NCI-H187 (cell line): Measurements from ENCODE around the gene PPP2R1A.
"Not testable (repeated sequence)": the region's sequence is repeated elsewhere in the genome, so short reads cannot be mapped to it uniquely, and the experiment has no call there.

Source experiments
- DNase-seq, 2 experiments: peaks; one replicate each; lab custom pipeline; 2025; lab: John Stamatoyannopoulos, UW

The PPP2R1A gene

DNA sequence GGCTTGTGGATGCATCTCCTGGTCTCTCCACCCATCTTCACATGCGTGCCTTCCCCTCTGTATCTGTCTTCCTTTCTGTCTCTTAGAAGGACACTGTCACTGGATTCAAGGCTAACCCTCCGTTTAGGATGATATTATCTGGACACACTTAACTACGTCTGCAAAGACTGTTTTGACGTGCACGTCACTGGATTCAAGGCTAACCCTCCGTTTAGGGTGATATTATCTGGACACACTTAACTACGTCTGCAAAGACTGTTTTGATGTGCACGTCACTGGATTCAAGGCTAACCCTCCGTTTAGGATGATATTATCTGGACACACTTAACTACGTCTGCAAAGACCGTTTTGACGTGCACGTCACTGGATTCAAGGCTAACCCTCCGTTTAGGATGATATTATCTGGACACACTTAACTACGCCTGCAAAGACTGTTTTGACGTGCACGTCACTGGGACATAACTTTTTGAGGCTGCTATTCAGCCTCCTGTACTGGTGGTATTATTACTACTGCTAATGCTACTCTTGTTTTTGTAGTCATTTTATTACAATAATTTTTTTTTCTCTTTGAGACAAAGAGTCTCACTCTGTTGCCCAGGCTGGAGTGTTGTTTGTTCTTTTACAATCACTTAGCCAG is 11.0 kb downstream of the PPP2R1A start:
- DNase-seq, result not testable (repeated sequence)

- no peak for DNase-seq
Measured at GRCh38 chr19:52206481-52206880, 16.6 kb downstream of the PPP2R1A start.

GRCh38 chr19:52211203-52211602 is 21.4 kb downstream of the PPP2R1A start:
- no peak for DNase-seq

DNA sequence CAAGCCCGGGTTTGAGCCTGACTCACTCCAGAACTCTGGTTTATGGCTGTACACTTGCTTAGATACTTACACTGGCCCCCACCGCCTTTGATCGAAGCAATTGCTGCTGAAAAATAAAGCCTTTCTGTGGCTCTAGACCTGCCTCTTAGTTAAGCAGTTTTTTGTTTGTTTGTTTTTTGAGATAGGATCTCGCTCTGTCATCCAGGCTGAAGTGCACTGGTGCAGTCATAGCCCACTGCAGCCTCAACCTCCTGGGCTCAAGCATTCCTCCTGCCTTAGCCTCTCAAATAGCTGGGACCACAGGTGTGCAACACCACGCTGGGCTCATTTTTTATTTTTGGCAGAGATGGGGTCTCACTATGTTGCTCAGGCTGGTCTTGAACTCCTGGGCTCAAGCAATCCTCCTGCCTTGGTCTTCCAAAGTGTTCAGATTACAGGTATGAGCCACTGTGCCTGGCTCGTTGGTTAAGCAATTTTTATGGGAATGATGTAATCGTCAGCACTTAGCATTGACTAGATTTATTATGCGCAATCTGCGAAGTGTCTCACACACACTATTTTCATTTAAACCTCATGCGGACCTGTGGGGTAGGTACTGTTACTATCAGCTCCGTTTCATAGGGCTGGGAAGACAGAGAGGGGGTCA is 22.2 kb downstream of the PPP2R1A start:
- no peak for DNase-seq

DNA sequence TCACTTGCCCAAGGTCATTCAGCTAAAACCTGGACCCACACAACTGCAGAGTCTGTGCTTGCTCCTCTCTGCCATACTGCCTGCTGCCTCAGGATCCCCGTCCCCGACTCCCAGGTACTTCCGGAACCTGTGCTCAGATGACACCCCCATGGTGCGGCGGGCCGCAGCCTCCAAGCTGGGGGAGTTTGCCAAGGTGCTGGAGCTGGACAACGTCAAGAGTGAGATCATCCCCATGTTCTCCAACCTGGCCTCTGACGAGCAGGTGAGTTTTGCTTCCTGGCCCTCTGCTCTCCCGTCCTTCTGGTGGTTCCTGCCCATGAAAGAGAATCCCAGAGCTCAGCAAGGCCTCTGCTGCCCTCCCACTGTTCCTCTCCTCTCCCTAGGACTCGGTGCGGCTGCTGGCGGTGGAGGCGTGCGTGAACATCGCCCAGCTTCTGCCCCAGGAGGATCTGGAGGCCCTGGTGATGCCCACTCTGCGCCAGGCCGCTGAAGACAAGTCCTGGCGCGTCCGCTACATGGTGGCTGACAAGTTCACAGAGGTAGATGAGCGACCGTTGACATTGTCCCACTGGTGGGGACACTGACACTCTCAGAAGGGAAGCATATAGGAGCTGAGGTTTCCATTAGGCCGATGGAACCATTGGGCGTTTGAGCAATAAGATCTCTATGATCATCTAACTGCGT is 22.9 kb downstream of the PPP2R1A start:
- no peak for DNase-seq

DNA sequence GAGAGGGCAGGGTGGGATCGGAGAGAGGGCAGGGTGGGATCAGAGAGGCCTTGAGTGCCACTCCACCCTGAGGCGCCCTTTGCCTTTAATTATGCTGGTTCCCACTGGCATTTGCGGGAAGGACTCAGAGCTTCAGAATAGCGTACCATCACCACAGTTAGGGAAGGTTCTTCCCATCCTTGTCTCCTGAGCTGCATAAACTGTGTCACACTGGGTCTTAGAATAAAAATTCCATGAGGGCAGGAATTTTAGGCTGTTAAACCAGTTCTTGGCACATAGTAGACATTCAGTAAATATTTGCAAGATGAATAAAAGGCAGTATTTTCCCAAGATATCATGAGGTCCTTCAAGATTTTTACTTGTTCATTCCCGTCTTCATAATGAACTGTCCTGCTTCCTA is 24.4 kb downstream of the PPP2R1A start:
- no peak for DNase-seq

- no peak for DNase-seq
Measured at GRCh38 chr19:52216401-52216800, 26.5 kb downstream of the PPP2R1A start.

DNA sequence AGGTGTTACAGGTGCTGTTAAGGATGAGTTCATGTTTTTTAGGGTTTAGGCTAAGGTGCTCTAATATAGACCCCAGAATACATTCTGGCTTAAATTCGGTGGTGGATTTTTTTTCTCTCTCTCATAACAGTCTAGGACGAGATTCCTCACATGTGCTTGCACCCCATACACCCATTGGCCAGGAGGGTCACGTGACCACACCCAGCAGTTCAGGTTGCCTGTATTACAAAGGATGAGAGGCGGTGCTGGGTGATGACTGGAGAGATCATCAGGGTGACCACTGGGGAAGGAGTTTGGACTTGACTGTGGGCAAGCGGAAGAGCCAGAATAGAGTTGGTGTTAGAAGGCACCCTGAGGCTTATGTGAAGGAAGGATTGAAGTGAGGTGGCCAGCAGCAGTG is 27.7 kb downstream of the PPP2R1A start:
- no peak for DNase-seq

DNA sequence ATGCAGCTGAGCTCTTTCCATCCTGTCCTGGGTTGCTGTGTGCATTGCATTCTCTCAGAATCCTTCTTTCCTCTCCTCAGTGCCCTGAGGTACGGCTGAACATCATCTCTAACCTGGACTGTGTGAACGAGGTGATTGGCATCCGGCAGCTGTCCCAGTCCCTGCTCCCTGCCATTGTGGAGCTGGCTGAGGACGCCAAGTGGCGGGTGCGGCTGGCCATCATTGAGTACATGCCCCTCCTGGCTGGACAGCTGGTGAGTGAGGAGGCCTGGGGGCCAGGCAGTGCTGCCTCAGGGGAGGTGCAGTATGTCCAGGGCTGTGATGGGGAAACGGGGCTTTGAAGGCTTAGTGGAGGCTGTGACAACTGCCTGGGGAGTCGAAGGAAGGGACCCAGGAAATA is 29.8 kb downstream of the PPP2R1A start:
- DNase-seq, result no peak

DNA sequence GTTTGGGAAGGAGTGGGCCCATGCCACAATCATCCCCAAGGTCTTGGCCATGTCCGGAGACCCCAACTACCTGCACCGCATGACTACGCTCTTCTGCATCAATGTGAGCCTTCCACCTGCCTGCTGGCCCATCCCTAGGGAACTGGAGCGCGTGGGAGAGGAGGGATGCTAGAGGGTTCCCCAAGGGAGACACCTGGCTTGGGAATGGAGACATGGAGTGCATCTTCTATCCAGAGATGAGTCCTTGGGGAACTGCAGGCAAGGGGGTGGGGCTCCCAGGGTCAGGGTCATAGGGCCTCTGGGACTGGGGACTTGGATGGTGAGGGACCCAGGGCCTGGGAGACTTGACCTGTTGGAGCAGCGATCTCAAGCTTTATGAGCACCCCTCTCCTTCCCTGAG is 31.2 kb downstream of the PPP2R1A start:
- no peak for DNase-seq

GRCh38 chr19:52221831-52222375 is 32.1 kb downstream of the PPP2R1A start:
- DNase-seq, result no peak

- no peak for DNase-seq
Measured at GRCh38 chr19:52224211-52224610, 34.4 kb downstream of the PPP2R1A start.

DNA sequence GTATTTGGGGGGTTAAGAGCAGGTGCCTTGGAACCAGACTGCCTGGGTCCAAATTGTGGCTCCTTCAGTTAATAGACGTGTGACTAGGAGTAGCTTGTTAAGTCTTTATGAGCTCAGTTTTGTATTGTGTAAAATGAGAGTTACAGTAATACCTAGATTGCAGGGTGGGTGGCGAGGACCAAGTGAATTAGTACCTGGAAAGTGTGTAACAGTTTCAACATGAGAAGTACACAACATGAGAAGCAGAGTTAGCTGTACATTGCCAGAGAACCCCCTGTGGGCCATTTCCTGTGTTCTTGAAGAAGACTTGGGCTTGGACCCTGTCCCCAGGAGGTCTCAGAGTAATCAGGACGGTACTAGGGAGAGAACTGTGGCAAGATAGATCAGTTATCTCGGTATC is 36.8 kb downstream of the PPP2R1A start:
- DNase-seq, result no peak

DNA sequence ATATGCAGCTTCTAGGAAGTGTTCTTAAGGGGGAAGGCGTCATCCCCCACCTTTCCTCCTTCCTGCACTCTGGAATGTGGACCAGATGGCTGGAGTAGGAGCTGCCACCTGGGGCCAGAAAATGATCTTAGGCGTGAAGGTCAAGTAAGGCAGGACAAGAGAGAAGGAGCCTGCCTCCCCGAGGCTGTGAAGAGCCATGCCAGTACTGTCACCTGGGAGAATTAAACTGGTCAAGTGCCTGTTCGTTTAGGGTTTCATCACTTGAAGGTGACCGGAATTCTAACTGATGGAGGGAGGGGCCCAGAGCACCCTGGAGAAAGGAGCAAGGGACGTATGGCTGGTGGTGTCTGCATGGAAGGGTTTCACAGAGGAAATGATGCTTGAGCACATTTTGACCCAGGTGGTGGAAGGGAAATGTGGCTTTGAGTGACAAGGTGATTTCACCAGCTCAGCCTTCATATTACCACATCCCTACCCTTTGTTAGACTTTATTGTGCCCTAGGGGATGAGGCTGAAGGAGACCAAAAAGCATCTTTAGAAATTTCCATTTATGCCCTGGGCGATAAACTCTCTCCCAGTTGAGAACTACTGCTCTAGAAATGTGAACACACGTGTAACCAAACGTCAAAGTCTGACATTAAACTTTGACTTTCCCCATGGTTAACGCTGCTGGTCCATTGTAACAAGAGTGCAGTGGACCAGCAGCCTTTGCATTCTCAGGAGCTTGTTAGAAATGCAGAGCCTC is 37.5 kb downstream of the PPP2R1A start:
- DNase-seq, result no peak

DNA sequence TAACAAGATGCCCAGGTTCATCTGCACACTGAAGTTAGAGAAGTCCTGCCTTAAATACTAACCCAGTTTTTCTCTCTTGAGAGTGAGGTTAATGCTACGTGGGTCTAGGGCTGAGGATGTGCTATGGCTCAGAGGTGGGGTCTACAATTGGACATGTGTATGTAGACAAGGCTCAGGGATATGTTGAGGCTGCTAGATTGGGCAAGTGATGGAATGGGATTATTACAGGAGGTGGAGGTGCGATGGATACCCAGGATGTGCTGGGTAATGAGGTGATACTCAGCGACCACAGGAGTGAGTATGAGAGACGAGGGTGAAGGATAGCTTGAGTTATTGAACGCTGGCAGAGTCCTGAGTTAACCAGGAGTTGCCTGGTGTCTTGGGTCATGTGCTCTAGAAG is 38.1 kb downstream of the PPP2R1A start:
- DNase-seq, result no peak

DNA sequence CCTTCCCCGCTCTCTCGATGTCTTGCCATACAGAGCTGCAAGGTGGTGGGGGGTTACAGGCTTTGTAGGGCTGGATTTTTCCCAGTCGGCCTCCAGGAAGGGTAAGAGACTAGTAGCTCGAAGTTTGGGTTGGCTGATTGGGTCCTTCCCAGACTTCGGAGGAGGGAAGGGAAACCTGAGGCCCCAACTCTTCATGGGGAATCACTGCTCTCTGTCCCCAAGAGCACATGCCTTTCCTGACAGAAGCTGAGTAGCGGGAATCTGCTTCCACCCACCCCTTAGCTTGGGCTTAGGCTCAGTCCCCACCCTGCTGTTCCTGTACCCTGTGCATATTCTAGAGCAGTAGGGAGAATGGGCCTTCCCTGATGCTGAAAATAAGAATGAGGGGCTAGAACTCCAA is 39.7 kb downstream of the PPP2R1A start:
- DNase-seq, result no peak

DNA sequence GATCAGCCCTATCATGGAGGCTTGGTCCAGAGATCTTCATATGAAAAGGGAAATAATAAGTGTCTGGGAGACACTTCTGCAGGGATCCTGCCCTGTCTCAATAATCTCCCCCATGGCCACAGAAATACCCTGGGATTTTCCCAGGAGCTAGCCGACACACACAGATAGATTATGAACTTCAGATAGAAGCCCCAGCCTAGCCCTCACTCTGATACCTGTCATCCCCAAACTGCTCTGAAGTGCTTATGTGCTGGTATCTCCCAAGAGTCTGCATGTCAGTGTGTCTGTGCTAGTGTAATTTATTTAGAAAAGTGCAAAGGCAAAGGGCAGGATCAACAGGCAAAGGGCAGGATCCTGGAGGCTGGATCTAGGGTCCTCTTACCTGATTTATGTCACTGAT is 40.8 kb downstream of the PPP2R1A start:
- DNase-seq, result no peak

DNA sequence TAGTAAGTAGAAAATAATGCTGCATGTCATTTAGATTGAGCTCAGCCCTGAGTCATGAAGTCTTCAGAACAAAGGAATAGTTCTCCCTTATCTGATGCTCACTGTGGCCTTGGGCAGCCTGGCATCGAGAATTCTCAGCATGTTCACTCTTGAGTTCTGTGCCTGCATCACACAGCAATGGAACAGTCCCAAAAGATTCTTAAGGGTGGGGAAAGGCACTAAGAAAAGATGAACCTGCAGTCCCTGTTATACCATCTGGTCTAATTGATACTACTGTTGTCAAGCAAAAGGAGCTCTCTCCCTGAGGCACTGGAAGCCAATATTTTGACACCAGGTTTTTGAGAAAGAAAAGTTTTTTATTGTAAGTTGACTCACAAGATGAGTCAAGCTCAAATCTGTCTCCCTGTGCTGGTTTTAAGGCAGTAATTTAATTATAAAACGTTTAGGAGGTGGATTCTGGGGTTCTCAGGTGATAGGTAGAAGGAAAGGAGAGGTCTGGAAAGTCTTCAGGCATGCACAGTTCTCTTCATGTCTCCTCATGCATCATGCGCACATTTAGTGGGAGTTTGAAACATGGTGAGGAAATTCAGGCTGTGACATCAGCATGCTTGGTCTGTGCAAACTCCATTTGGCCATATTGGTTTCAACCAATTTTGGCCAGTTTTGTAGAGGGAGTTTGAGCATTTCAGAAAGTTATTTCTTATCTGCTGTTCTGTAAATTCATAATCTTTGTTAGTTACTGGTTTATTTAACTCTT is 41.5 kb downstream of the PPP2R1A start:
- no peak for DNase-seq

DNA sequence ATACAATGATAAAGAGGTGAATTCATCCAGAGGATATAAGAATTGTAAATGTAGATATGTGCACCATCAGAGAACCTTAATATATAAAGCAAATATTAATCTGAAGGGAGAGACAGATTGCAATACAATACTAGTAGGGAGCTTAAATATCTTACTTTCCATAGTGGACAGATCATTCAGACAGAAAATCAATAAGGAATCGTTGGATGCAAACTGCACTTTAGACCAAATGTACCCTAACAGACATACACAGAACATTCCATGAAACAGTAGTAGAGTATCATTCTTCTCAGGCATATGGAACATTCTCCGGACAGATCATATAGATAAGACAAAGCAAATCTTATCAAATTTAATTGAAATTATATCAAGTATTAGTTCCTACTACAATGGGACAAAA is 44.6 kb downstream of the PPP2R1A start:
- DNase-seq, result no peak

DNA sequence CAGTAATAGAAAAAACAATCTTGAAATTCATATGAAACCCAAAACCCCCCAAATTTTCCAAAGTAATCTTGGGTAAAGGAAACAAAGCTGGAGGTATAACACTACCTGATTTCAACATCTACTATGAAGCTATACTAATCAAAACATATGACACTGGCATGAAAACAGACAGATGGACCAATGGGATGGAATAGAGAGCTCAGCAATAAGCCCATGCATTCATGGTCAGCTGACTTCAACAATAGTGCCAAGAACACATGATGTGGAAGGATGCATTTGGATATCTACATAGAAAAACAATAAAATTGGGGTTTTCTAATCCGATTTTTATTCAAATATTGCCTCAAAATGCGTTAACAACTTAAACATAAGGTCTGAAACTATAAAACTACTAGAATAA is 47.3 kb downstream of the PPP2R1A start:
- DNase-seq, result no peak

DNA sequence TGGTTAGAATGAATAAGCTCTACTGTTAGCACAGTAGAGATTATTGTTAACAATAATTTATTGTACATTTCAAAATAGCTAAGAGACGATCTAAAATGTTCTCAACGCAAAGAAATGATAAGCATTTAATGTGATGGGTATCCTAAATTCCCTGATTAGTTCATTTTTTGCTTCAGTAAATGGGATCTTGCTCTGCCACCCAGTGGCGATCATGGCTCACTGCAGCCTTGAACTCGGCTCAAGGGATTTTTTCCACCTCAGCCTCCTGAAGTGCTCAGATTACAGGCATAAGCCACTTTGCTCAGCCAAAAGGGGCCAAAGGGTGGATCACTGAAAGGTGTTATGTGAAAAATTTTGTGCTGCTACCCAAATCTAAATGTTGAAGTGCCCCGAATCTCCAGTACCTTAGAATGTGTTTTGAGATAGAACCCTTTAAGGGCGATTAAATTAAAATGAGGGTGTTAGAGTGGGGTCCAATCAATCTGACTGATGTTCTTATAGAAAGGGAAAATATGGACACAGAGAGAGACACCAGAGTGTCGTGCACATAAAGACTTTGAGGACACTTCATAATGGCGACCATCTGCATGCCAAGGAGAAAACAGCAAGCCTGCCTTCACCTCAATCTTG is 48.0 kb downstream of the PPP2R1A start:
- DNase-seq, result peak; percentile 32 to 38
